PC-3 (cell line): ENCODE data around the gene AIG1. TPM values are rescaled to one million over a fixed set of nuclear protein-coding genes. Genes with fewer than 3 reads are reported as not detected.

ENCODE experiments used
- ATAC-seq: fragments of 200-7000 bp; cut with Tn5 transposase; 2 replicates; pipeline ENCODE4 v1.9.1; 2020; ENCODE audit warnings: mild to moderate bottlenecking, moderate library complexity
- BruUV-seq: library from RNA; stranded (reverse); fragments of 400-500 nt; replicated peaks from 2 replicates; lab custom pipeline; 2021; lab: Mats Ljungman, UMichigan
- CTCF ChIA-PET: fragments of 300-600 bp; sonication (Branson Sonifier 250); formaldehyde crosslinking; loops from one replicate; lab custom pipeline; 2022; ENCODE audit warnings: antibody characterized with exemption; lab: Charles Lee
- POLR2A ChIA-PET: fragments of 300-600 bp; sonication (Branson Sonifier 250); formaldehyde crosslinking; loops from one replicate; lab custom pipeline; 2022; ENCODE audit warnings: antibody characterized with exemption; ENCODE audit not compliant: unreplicated experiment; lab: Charles Lee
- DNase-seq: peaks from one replicate; pipeline ENCODE4 v3.0.0-alpha.2; 2015
- H2AFZ ChIP-seq: fragments of 300-600 bp; sonication (generic); 2 replicates; pipeline ENCODE4 v1.6.0; 2016; ENCODE audit warnings: antibody characterized with exemption, low read length
- H3F3A ChIP-seq: fragments of 300-600 bp; sonication (generic); one replicate; pipeline ENCODE4 v1.6.0; 2017; ENCODE audit warnings: antibody characterized with exemption, low read length, control low read depth, mild to moderate bottlenecking; ENCODE audit not compliant: unreplicated experiment
- H3K27ac ChIP-seq: fragments of 300-600 bp; sonication (generic); 2 replicates; pipeline ENCODE4 v1.5.1; 2016; ENCODE audit warnings: mild to moderate bottlenecking, low read length
- H3K27me3 ChIP-seq: fragments of 300-600 bp; sonication (generic); 2 replicates; pipeline ENCODE4 v1.6.1; 2016; ENCODE audit warnings: low read length, mixed read lengths
- H3K36me3 ChIP-seq: fragments of 300-600 bp; sonication (generic); 2 replicates; pipeline ENCODE4 v1.6.1; 2016; ENCODE audit warnings: low read depth, mixed run types, low read length, mixed read lengths
- H3K4me1 ChIP-seq: fragments of 300-600 bp; sonication (generic); 2 replicates; pipeline ENCODE4 v1.5.1; 2016; ENCODE audit warnings: low read length; ENCODE audit not compliant: insufficient read depth
- H3K4me2 ChIP-seq: fragments of 300-600 bp; sonication (generic); 2 replicates; pipeline ENCODE4 v1.6.0; 2016; ENCODE audit warnings: low read length
- H3K4me3 ChIP-seq: fragments of 300-600 bp; sonication (generic); 2 replicates; pipeline ENCODE4 v1.5.1; 2016; ENCODE audit warnings: mild to moderate bottlenecking, low read length, mixed read lengths
- H3K79me2 ChIP-seq: fragments of 300-600 bp; sonication (generic); 2 replicates; pipeline ENCODE4 v1.6.1; 2017; ENCODE audit warnings: low read length, mixed read lengths
- H3K9ac ChIP-seq: fragments of 300-600 bp; sonication (generic); 2 replicates; pipeline ENCODE4 v1.6.0; 2016; ENCODE audit warnings: mild to moderate bottlenecking, low read length
- H3K9me2 ChIP-seq: fragments of 300-600 bp; sonication (generic); replicated peaks from 2 replicates; pipeline ENCODE4 v1.6.1; 2016; ENCODE audit warnings: mixed run types, low read length, mixed read lengths
- H3K9me3 ChIP-seq: fragments of 300-600 bp; sonication (generic); 2 replicates; pipeline ENCODE4 v1.6.1; 2016; ENCODE audit warnings: low read length, mixed read lengths
- H4K20me1 ChIP-seq: fragments of 300-600 bp; sonication (generic); 2 replicates; pipeline ENCODE4 v1.6.1; 2016; ENCODE audit warnings: low read length, mixed read lengths
- CTCF ChIP-seq: fragments of 300-600 bp; sonication (generic); conservative IDR thresholded peaks from 2 replicates; pipeline ENCODE4 v1.5.1; 2017; ENCODE audit warnings: antibody characterized with exemption, low read depth, mild to moderate bottlenecking, low read length
- EZH2 ChIP-seq: fragments of 300-600 bp; sonication (generic); IDR thresholded peaks from one replicate; pipeline ENCODE4 v1.6.1; 2017; ENCODE audit warnings: antibody characterized with exemption, mild to moderate bottlenecking, low read length; ENCODE audit not compliant: unreplicated experiment
- EZH2phosphoT487 ChIP-seq: fragments of 300-600 bp; sonication (generic); IDR thresholded peaks from 2 replicates; pipeline ENCODE4 v1.6.1; 2018; ENCODE audit warnings: mild to moderate bottlenecking, antibody characterized with exemption, low read length, borderline replicate concordance
- intact Hi-C: fragments of 100-400 bp; cut with micrococcal nuclease; formaldehyde crosslinking; loops from 2 replicates; pipeline ENCODE4 v1.9.0; 2023
- total RNA-seq: library from RNA; depleted of rRNA; stranded (reverse); fragments of >200 nt; gene quantifications from 2 replicates; pipeline ENCODE4 v1.2.3, GENCODE V29; 2014

Gene AIG1
- total RNA-seq, 1 experiment from 2014 or later: 32.7 TPM

GRCh38 chr6:143276436-143276835, 215.7 kb downstream of the AIG1 start:
- H3F3A ChIP-seq: no peaks in the 10 kb centered on the region
- no peak overlapping the region for H3K4me3 ChIP-seq
- POLR2A ChIA-PET: no interaction called here
- H4K20me1 ChIP-seq: no peaks in the 10 kb centered on the region
- H3K27me3 ChIP-seq: no peaks in the 10 kb centered on the region
- no peak overlapping the region for H2AFZ ChIP-seq
- peaks cover under 1% of the 10 kb centered on the region; the same call in 1 of the 2 replicates for H3K4me1 ChIP-seq
- H3K36me3 ChIP-seq: no peaks in the 10 kb centered on the region
- no peak for DNase-seq
- CTCF ChIA-PET: no interaction called here
- H3K9me2 ChIP-seq: no peaks in the 10 kb centered on the region
- TF ChIP-seq CTCF (no peak), EZH2 (no peak), EZH2phosphoT487 (no peak)
- BruUV-seq: no TSS peak
- intact Hi-C loops: loop anchor here (10.0 kb wide), 1 partner anchor 332 kb away; the partner anchor contains the start of gene HIVEP2
- H3K27ac ChIP-seq: no peak overlapping the region
- H3K9ac ChIP-seq: no peak overlapping the region
- no peaks in the 10 kb centered on the region for H3K79me2 ChIP-seq
- no peaks in the 10 kb centered on the region for H3K9me3 ChIP-seq
- H3K4me2 ChIP-seq: no peak overlapping the region
- no peak for ATAC-seq

GRCh38 chr6:143279385-143279784, 218.7 kb downstream of the AIG1 start:
- Histone ChIP-seq H3K4me1 (no peaks in the 10 kb centered on the region), H2AFZ (no peak overlapping the region), H3F3A (no peaks in the 10 kb centered on the region), H3K9me2 (no peaks in the 10 kb centered on the region), H3K79me2 (no peaks in the 10 kb centered on the region), H3K9ac (no peak overlapping the region), H3K4me3 (no peak overlapping the region), H4K20me1 (no peaks in the 10 kb centered on the region), H3K9me3 (no peaks in the 10 kb centered on the region), H3K27ac (no peak overlapping the region), H3K36me3 (no peaks in the 10 kb centered on the region), H3K27me3 (no peaks in the 10 kb centered on the region), H3K4me2 (no peak overlapping the region)
- CTCF ChIA-PET: interaction anchor here (0.8 kb wide), 1 partner anchor 118 kb away, joined by 3 read pairs; no protein-coding TSS in a partner anchor
- no peak for TF ChIP-seq EZH2
- TF ChIP-seq CTCF: peak; percentile 51
- TF ChIP-seq EZH2phosphoT487: no peak
- POLR2A ChIA-PET: interaction anchor here (0.6 kb wide), 1 partner anchor 119 kb away, joined by 4 read pairs; no protein-coding TSS in a partner anchor
- ATAC-seq (no peak; the same call in 1 of the 2 replicates), DNase-seq (peak; percentile 25)
- BruUV-seq: no TSS peak
- intact Hi-C loops: loop anchor here (10.0 kb wide), 1 partner anchor 335 kb away; the partner anchor contains the start of gene HIVEP2

DNA sequence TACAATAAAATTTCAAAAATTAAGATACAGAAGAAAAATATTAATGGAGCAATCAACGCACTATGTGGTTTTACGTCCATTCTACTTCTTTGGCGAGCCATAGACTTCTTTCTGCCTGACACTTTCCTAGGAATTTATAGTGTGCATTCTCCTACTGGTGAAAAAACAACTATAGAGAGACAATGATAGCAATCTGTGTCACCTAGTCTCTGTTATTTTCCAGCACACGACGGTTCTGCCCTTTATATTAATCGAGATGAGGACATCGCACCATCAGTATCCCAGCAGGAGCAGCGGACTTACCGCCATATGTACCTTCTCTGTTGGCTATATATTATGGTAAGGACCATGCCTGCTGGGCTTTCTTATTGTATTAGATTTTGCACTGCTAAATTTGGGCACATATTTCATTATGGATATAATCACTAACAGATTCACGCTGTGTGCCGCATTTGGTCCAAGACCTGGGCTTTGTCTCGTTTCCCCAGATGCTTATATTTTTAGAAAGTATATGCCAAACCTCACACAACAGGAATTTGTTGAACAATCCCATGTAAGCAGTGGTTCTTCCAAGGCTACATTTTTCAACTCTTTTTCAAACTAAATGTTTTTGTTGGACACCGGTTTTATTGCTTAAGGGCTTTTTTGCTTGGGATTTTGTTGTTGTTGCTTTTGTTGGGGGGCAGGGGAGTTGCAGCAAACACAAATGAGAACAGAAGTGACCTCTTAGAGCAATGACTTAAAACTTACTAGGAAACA, 223.4 kb downstream of the AIG1 start:
- ATAC-seq (no peak), DNase-seq (no peak)
- TF ChIP-seq EZH2phosphoT487 (no peak), EZH2 (no peak), CTCF (no peak)
- no peak overlapping the region for H3K4me3 ChIP-seq
- intact Hi-C loops: no loop called here
- H3K79me2 ChIP-seq: no peaks in the 10 kb centered on the region
- no peaks in the 10 kb centered on the region for H3K4me1 ChIP-seq
- no peak overlapping the region for H3K9ac ChIP-seq
- no peaks in the 10 kb centered on the region for H3K27me3 ChIP-seq
- H2AFZ ChIP-seq: no peak overlapping the region
- no peak overlapping the region for H3K27ac ChIP-seq
- H3K9me3 ChIP-seq: no peaks in the 10 kb centered on the region
- no peaks in the 10 kb centered on the region for H3F3A ChIP-seq
- CTCF ChIA-PET: no interaction called here
- no peaks in the 10 kb centered on the region for H4K20me1 ChIP-seq
- H3K36me3 ChIP-seq: no peaks in the 10 kb centered on the region
- POLR2A ChIA-PET: no interaction called here
- no peaks in the 10 kb centered on the region for H3K9me2 ChIP-seq
- no peak overlapping the region for H3K4me2 ChIP-seq
- no TSS peak for BruUV-seq
